K562 treated with DMSO at 1 percent for 48 hours (cell line): ENCODE data around the gene TATDN3. TPM values are rescaled to one million over a fixed set of nuclear protein-coding genes. Genes with fewer than 3 reads are reported as not detected.

Experiments used
- total RNA-seq: library from RNA; unstranded; fragments of 300-600 nt; gene quantifications from 2 replicates; pipeline ENCODE4 v1.2.3, GENCODE V29; 2022; ENCODE audit warnings: low replicate concordance; ENCODE audit errors: extremely low read depth

The TATDN3 gene, protein sequence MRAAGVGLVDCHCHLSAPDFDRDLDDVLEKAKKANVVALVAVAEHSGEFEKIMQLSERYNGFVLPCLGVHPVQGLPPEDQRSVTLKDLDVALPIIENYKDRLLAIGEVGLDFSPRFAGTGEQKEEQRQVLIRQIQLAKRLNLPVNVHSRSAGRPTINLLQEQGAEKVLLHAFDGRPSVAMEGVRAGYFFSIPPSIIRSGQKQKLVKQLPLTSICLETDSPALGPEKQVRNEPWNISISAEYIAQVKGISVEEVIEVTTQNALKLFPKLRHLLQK
- total RNA-seq, result not detected in 2 replicates

DNA sequence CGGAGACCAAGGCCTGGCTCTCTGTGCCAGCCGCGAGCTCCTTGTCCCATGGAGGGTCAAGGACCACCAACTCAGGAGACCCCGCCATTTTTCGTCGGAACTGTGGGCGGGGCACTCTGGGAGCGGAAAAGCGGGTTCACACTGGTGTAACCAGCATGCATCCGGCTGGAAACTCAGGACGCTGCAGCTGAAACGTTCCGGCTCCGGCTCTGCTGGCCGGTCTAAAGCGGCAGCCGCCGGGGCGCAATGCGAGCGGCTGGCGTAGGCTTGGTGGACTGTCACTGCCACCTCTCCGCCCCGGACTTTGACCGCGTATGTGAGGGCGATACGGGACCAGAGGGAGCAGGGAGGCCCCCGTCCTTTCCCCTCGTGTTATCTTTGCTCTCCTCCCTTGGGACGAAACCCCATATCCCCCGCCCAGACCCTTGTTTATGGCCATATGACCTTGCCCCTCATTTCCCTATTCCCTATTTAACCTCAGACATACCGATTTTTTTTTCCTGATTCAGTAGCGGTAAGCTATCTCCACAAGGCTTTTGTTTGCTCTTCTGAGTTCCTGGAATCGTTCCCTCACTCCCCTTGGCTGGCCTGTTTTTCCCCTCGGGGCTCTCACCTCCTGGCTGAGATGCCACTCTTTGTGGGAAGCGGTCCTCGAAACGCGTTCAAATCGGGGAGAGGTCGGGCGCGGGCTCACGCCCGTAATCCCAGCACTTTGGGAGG lies at the start of gene TATDN3, which contains the start of gene NSL1:
TSS of gene TATDN3 (plus strand) at position 219 of the 720 bp plus-strand sequence. CDS start at position 247, 28 bp downstream.
TSS of gene NSL1 (minus strand) at position 102 of the 720 bp plus-strand sequence. CDS start at position 88, 14 bp downstream.

DNA sequence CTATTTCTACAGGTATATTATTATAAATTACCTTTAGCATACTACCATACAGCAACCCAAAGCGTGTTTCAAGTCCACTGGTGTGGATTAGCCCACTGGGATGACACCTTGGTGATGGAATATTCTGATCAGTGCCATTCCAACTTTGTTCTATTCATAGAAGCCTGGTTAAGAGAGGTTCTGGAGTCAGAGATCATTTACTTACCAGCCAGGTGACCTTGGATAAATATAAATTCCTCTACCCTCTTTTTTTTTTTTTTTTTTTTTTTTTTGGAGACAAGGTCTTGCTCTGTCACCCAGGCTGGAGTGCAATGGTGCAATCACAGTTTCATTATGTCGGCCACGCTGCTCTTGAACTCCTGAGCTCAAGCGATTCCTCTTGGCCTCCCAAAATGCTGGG lies 55.9 kb downstream of the TATDN3 start, which contains the start of gene SPATA45:
TSS of gene SPATA45 (minus strand) at position 101 of the 400 bp plus-strand sequence. CDS start 11,500 bp downstream, outside the sequence.

DNA sequence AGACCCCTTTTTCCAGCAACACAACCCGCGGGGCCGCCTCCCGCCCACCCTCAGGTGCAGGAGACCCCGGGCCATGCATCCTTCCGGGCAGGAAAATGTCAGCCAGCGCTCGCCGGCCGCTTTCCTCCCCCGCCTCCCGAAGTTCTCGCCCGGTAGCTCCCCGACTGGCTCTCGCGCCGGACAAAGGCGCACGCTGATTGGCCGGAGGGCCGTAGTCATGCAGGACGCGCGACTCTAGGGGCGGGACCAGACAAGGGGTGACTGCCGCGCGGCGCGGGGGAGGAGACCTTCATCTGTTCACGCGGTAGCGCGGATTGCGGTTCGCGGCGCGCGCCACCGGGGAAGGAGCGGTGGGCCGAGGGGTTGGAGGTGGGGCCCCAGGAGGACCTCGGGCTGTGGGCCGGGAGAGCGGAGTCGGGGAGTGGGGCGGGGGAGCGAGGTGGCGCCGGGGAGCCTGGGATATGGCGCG lies 66.3 kb downstream of the TATDN3 start, which contains the start of gene FLVCR1:
TSS of gene FLVCR1 (plus strand) at position 284 of the 469 bp plus-strand sequence. CDS start at position 462, 178 bp downstream.

Other genes starting within 250 kb of the TATDN3 start
- gene ATF3, start 183.1 kb upstream of the TATDN3 start, total RNA-seq, result not detected in 2 replicates
- not detected in 2 replicates for gene BATF3, start 92.1 kb upstream of the TATDN3 start, total RNA-seq
- not detected in 2 replicates for gene NSL1, start 117 bp upstream of the TATDN3 start, total RNA-seq
- gene SPATA45, start 55.8 kb downstream of the TATDN3 start, total RNA-seq, result not detected in 2 replicates
- gene FLVCR1, start 66.4 kb downstream of the TATDN3 start, total RNA-seq, result not detected in 2 replicates
- not detected in 2 replicates for gene VASH2, start 158.6 kb downstream of the TATDN3 start, total RNA-seq
- not detected in 2 replicates for gene ANGEL2, start 224.0 kb downstream of the TATDN3 start, total RNA-seq